ENCODE data around the gene CDH3. TPM values are rescaled to one million over a fixed set of nuclear protein-coding genes. Genes with fewer than 3 reads are reported as not detected.

The CDH3 gene
- total and polyA plus RNA-seq, 2 of the 13 experiments (the other 11 are each of a cell fraction or from before 2014, with no cell fraction given): 0.11 TPM; not detected in 1

GRCh38 chr16:68749432-68749831 lies 104.3 kb downstream of the CDH3 start (continued):
- no peak for TF ChIP-seq ARID3A (IDR thresholded peaks at IDR 0.05; ENCODE audit: low read depth, low read length)
- TF ChIP-seq ZNF574 (CRISPR knock-in tag; IDR thresholded peaks at IDR 0.05): peak; percentile 40
- TF ChIP-seq MXI1 (IDR thresholded peaks at IDR 0.05; ENCODE audit: borderline replicate concordance, low read depth, low read length): no peak
- no peak for TF ChIP-seq REXO4 (CRISPR knock-in tag; IDR thresholded peaks at IDR 0.05; ENCODE audit: borderline replicate concordance)
- TF ChIP-seq ZXDC (CRISPR knock-in tag; IDR thresholded peaks at IDR 0.05): no peak
- no peak for TF ChIP-seq TOPORS (CRISPR knock-in tag; IDR thresholded peaks at IDR 0.05)
- peak; percentile 94 for TF ChIP-seq HMG20B (CRISPR knock-in tag; conservative IDR thresholded peaks at IDR 0.05)
- TF ChIP-seq PHF20 (CRISPR knock-in tag; IDR thresholded peaks at IDR 0.05): no peak
- no peak for TF ChIP-seq ZNF280B (CRISPR knock-in tag; IDR thresholded peaks at IDR 0.05; ENCODE audit: borderline replicate concordance)
- TF ChIP-seq BORCS8-MEF2B (CRISPR knock-in tag; IDR thresholded peaks at IDR 0.05): peak; percentile 59
- TF ChIP-seq ZNF296 (CRISPR knock-in tag; conservative IDR thresholded peaks at IDR 0.05): no peak
- TF ChIP-seq EZH2 (conservative IDR thresholded peaks at IDR 0.05; ENCODE audit: low read depth, low read length): no peak
- 0 out of 2 replicates have a peak, but pooled peaks have one; percentile 18 for TF ChIP-seq ARNTL (CRISPR knock-in tag; IDR thresholded peaks at IDR 0.05)
- TF ChIP-seq EP300 (IDR thresholded peaks at IDR 0.05; ENCODE audit: low read depth in 2 of 2, low read length in 2 of 2): peak in 1 of 2 experiments; percentile 63; a peak in 2 of 4 replicates
- TF ChIP-seq EP300 (CRISPR knock-in tag; IDR thresholded peaks at IDR 0.05; ENCODE audit: borderline replicate concordance): peak; percentile 51; the same call in 1 of the 2 replicates
- no peak for TF ChIP-seq SYNCRIP (IDR thresholded peaks at IDR 0.05; ENCODE audit: insufficient read depth, low read depth, low read length)
- peak; percentile 27; the same call in 1 of the 2 replicates for TF ChIP-seq TCF7L2 (IDR thresholded peaks at IDR 0.05; ENCODE audit: low read depth, low read length)
- TF ChIP-seq ZNF17 (CRISPR knock-in tag; IDR thresholded peaks at IDR 0.05): no peak
- peak; percentile 31; the same call in 1 of the 2 replicates for TF ChIP-seq MIXL1 (CRISPR knock-in tag; IDR thresholded peaks at IDR 0.05)
- TF ChIP-seq TSC22D2 (CRISPR knock-in tag; IDR thresholded peaks at IDR 0.05; ENCODE audit: borderline replicate concordance): 0 out of 2 replicates have a peak, but pooled peaks have one; percentile 24
- TF ChIP-seq ZNF362 (CRISPR knock-in tag; IDR thresholded peaks at IDR 0.05; ENCODE audit: borderline replicate concordance): peak; percentile 31; the same call in 1 of the 2 replicates
